Endothelial cell of umbilical vein (primary cell): ENCODE data around the gene NAA60. TPM values are rescaled to one million over a fixed set of nuclear protein-coding genes. Genes with fewer than 3 reads are reported as not detected.

ENCODE experiments used
- BruUV-seq: library from RNA; stranded (reverse); fragments of 400-500 nt; replicated peaks from 2 replicates; lab custom pipeline; 2021; lab: Mats Ljungman, UMichigan
- CTCF ChIA-PET: fragments of 300-600, 350-600 bp; sonication (Branson Sonifier 250); formaldehyde crosslinking; loops from one replicate; lab custom pipeline; 2021; ENCODE audit warnings: antibody characterized with exemption, inconsistent platforms; lab: Charles Lee
- POLR2A ChIA-PET: fragments of 300-600, 350-600 bp; sonication (Branson Sonifier 250); formaldehyde crosslinking; loops from one replicate; lab custom pipeline; 2021; ENCODE audit warnings: antibody characterized with exemption, inconsistent platforms; lab: Charles Lee
- DNase-seq: peaks from one replicate; pipeline ENCODE4 v3.0.0-alpha.2; 2011; ENCODE audit warnings: low read depth, low spot score
- FAIRE-seq: peaks from 2 replicates; lab custom pipeline; 2011; peaks lifted over from hg19 to GRCh38; lab: Jason Lieb, UNC
- H2AFZ ChIP-seq: 2 replicates; pipeline ENCODE4 v1.6.0; 2012; ENCODE audit warnings: low read depth, low read length, control low read depth, inconsistent platforms
- H3K27ac ChIP-seq: 2 replicates; pipeline ENCODE4 v1.5.1; 2011; ENCODE audit warnings: low read depth, mild to moderate bottlenecking, control low read depth, low read length, moderate library complexity; ENCODE audit not compliant: insufficient read depth
- H3K27me3 ChIP-seq, 2 experiments: 2 replicates each; pipeline versions ENCODE4 v1.6.0 to v1.6.1; 2011; ENCODE audit warnings: low read length in 2 of 2, mixed read lengths in 1 of 2; ENCODE audit not compliant: control insufficient read depth in 2 of 2, insufficient read depth in 2 of 2
- H3K36me3 ChIP-seq, 2 experiments: 2 replicates in 1 of 2; 3 replicates in 1 of 2; pipeline ENCODE4 v1.5.1; 2011; ENCODE audit warnings: low read length in 2 of 2, mild to moderate bottlenecking in 1 of 2, moderate library complexity in 1 of 2; ENCODE audit not compliant: control insufficient read depth in 2 of 2, insufficient read depth in 2 of 2; ENCODE audit errors: extremely low read depth in 1 of 2
- H3K4me1 ChIP-seq: 3 replicates; pipeline ENCODE4 v1.5.1; 2011; ENCODE audit warnings: mild to moderate bottlenecking, low read length; ENCODE audit not compliant: control insufficient read depth, insufficient read depth; ENCODE audit errors: extremely low read depth
- H3K4me2 ChIP-seq: 2 replicates; pipeline ENCODE4 v1.6.1; 2011; ENCODE audit warnings: low read length, control low read depth, mixed read lengths; ENCODE audit not compliant: insufficient read depth
- H3K4me3 ChIP-seq, 3 experiments: fragments of 200-600 bp in 1 of 3; sonication (generic), shearing (Covaris generic) in 1 of 3; replicated peaks in 1 of 3; 2 replicates each; pipeline ENCODE4 v1.5.1; 2011 to 2016; ENCODE audit warnings: control low read depth in 3 of 3, low read length in 3 of 3, mild to moderate bottlenecking in 2 of 3, inconsistent platforms in 1 of 3, low read depth in 1 of 3, moderate library complexity in 1 of 3; ENCODE audit not compliant: insufficient read depth in 1 of 3
- H3K79me2 ChIP-seq: 2 replicates; pipeline ENCODE4 v1.6.0; 2012; ENCODE audit warnings: low read length, inconsistent platforms; ENCODE audit not compliant: control insufficient read depth, insufficient read depth
- H3K9ac ChIP-seq: replicated peaks from 2 replicates; pipeline ENCODE3; 2011; ENCODE audit warnings: low read length, control low read depth; ENCODE audit not compliant: insufficient read depth; ENCODE audit errors: extremely low read depth
- H3K9me1 ChIP-seq: replicated peaks from 3 replicates; pipeline ENCODE4 v1.6.0; 2011; ENCODE audit warnings: mild to moderate bottlenecking, low read length; ENCODE audit not compliant: control insufficient read depth, insufficient read depth; ENCODE audit errors: extremely low read depth
- H3K9me3 ChIP-seq: replicated peaks from 2 replicates; pipeline ENCODE4 v1.5.1; 2012; ENCODE audit warnings: low read length, inconsistent platforms; ENCODE audit not compliant: control insufficient read depth, insufficient read depth
- H4K20me1 ChIP-seq: replicated peaks from 2 replicates; pipeline ENCODE3; 2011; ENCODE audit warnings: mild to moderate bottlenecking, low read length; ENCODE audit not compliant: control insufficient read depth, insufficient read depth; ENCODE audit errors: extremely low read depth
- EZH2 ChIP-seq: IDR thresholded peaks from 2 replicates; pipeline ENCODE4 v1.6.1; 2012; ENCODE audit warnings: borderline replicate concordance, low read depth, mild to moderate bottlenecking, moderate library complexity, low read length, inconsistent platforms; ENCODE audit not compliant: severe bottlenecking
- FOS ChIP-seq: IDR thresholded peaks from 2 replicates; pipeline ENCODE4 v1.6.1; 2011; ENCODE audit warnings: mild to moderate bottlenecking, low read length, moderate library complexity, borderline replicate concordance; ENCODE audit not compliant: insufficient read depth
- GATA2 ChIP-seq: IDR thresholded peaks from 2 replicates; pipeline ENCODE4 v1.7.0; 2011; ENCODE audit warnings: low read depth, mild to moderate bottlenecking, moderate library complexity, mixed read lengths, low read length; ENCODE audit not compliant: insufficient read length, insufficient read depth
- JUN ChIP-seq: IDR thresholded peaks from 2 replicates; pipeline ENCODE4 v1.6.1; 2011; ENCODE audit warnings: borderline replicate concordance, low read depth; ENCODE audit not compliant: insufficient read length, insufficient read depth
- MYC ChIP-seq: IDR thresholded peaks from one replicate; pipeline ENCODE4 v1.6.1; 2011; ENCODE audit warnings: mild to moderate bottlenecking, low read depth, low read length
- POLR2A ChIP-seq: IDR thresholded peaks from 2 replicates; pipeline ENCODE4 v1.6.1; 2012; ENCODE audit warnings: low read depth, mild to moderate bottlenecking, control low read depth, low read length
- POLR2AphosphoS5 ChIP-seq: IDR thresholded peaks from 2 replicates; pipeline ENCODE4 v1.6.1; 2012; ENCODE audit warnings: low read depth, mild to moderate bottlenecking, control low read depth, low read length, moderate library complexity; ENCODE audit not compliant: insufficient read depth
- dilution Hi-C: fragments of 300-500 bp; cut with MboI; formaldehyde crosslinking; loops from one replicate; pipeline ENCODE4 v1.15.0; 2019; ENCODE audit warnings: low sequenced_read_pairs; ENCODE audit not compliant: extremely low pct_ligation_motif_present
- intact Hi-C: fragments of 100-400 bp; cut with micrococcal nuclease; formaldehyde crosslinking; loops from one replicate; pipeline ENCODE4 v1.10.0; 2022
- polyA plus RNA-seq, 4 experiments: library from polyadenylated mRNA; depleted of rRNA in 3 of 4; stranded (reverse) in 3 of 4; unstranded in 1 of 4; fragments of >200 nt; gene quantifications; 2 replicates each; pipeline versions ENCODE4 v1.2.1 to v1.2.3, GENCODE V29; 2011 to 2012; ENCODE audit warnings: missing spikeins in 1 of 4
- total RNA-seq: library from RNA; stranded (reverse); gene quantifications from 2 replicates; pipeline ENCODE4 v1.2.3, GENCODE V29; 2021
- TF ChIP-seq, protein P1 (sequence below): IDR thresholded peaks from 2 replicates; pipeline ENCODE4 v1.6.1; 2011; ENCODE audit not compliant: insufficient read depth, insufficient read length
- TF ChIP-seq, protein P2 (sequence below), 2 donors: IDR thresholded peaks; 1 replicate in 1 of 2; 2 replicates in 1 of 2; pipeline ENCODE4 v1.5.1; 2011; ENCODE audit warnings: low read length in 2 of 2, mild to moderate bottlenecking in 2 of 2, moderate library complexity in 2 of 2, control low read depth in 1 of 2, inconsistent platforms in 1 of 2, low read depth in 1 of 2; ENCODE audit not compliant: insufficient read depth in 1 of 2; ENCODE audit errors: extremely low read depth in 1 of 2

The NAA60 gene
- total and polyA plus RNA-seq, 2 donors (not counting 3 experiments of a cell fraction or from before 2014, with no cell fraction given) = 22.1 to 42.9 TPM

DNA sequence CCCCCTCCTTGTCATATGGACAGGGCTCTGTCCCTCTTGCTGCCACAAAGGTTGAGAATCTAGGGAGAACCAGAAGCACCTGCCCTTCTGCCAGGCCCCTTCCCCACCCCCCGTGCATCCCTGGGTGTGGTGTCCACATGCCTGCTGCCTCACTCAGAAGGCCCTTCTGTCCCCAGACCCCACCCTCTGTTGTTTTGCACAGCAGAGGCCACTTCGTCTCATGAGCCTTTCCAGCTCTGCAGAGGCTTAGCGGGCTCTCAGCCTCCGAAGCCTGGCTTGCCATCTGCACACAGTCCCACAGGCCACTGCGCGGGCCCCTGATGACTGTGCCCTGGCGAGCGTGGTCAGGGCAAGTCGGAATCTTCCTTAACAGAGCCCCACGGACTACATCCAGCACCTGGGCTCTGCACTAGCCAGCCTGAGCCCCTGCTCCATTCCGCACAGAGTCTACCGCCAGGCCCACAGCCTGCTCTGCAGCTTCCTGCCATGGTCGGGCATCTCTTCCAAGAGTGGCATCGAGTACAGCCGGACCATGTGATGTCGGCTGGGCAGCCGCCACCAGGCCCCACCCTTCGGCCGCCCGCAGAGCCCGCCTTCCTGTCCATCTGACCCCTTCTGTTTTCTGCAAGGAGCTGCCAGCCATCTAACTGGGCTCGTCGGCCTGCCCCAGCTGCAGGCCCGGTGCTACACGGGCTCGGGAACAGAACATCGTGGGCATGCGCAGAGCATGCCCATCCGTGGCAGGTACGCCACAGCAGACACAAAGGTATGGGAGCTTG lies 41.0 kb downstream of the NAA60 start:
- no peaks in the 10 kb centered on the region for H4K20me1 ChIP-seq
- dilution Hi-C loops = no loop called here
- H3K27ac ChIP-seq = no peak overlapping the region
- H3K79me2 ChIP-seq = peaks cover under 1% of the 10 kb centered on the region
- no peak overlapping the region for H3K9ac ChIP-seq
- no peak overlapping the region for H3K4me2 ChIP-seq
- POLR2A ChIA-PET = no interaction called here
- H3K9me1 ChIP-seq = no peaks in the 10 kb centered on the region
- no peaks in the 10 kb centered on the region for H3K4me1 ChIP-seq
- H3K4me3 ChIP-seq = no peak overlapping the region
- no peaks in the 10 kb centered on the region for H3K9me3 ChIP-seq
- no peak overlapping the region for H2AFZ ChIP-seq
- BruUV-seq = no TSS peak
- no peak for FAIRE-seq
- intact Hi-C loops = no loop called here
- peaks cover 2 to 45% of the 10 kb centered on the region in 2 experiments for H3K36me3 ChIP-seq
- TF ChIP-seq EZH2 (no peak), POLR2A (no peak), POLR2AphosphoS5 (no peak), JUN (no peak), GATA2 (no peak), FOS (no peak), MYC (no peak)
- TF ChIP-seq, protein P1, sequence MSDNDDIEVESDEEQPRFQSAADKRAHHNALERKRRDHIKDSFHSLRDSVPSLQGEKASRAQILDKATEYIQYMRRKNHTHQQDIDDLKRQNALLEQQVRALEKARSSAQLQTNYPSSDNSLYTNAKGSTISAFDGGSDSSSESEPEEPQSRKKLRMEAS = no peak
- TF ChIP-seq, protein P2, sequence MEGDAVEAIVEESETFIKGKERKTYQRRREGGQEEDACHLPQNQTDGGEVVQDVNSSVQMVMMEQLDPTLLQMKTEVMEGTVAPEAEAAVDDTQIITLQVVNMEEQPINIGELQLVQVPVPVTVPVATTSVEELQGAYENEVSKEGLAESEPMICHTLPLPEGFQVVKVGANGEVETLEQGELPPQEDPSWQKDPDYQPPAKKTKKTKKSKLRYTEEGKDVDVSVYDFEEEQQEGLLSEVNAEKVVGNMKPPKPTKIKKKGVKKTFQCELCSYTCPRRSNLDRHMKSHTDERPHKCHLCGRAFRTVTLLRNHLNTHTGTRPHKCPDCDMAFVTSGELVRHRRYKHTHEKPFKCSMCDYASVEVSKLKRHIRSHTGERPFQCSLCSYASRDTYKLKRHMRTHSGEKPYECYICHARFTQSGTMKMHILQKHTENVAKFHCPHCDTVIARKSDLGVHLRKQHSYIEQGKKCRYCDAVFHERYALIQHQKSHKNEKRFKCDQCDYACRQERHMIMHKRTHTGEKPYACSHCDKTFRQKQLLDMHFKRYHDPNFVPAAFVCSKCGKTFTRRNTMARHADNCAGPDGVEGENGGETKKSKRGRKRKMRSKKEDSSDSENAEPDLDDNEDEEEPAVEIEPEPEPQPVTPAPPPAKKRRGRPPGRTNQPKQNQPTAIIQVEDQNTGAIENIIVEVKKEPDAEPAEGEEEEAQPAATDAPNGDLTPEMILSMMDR (IDR thresholded peaks at IDR 0.05; ENCODE audit: extremely low read depth in 1 of 2, insufficient read depth in 1 of 2, low read depth in 1 of 2, low read length in 2 of 2) = no peak
- CTCF ChIA-PET = no interaction called here
- no peaks in the 10 kb centered on the region for H3K27me3 ChIP-seq
- DNase-seq = no peak
